ENCODE results near the gene SYT5.

GRCh38 chr19:55158423-55158822, 21.7 kb downstream of the SYT5 start:
- TF ChIP-seq JUND (IDR thresholded peaks at IDR 0.05; ENCODE audit: low read length) = no peak
- no peak for TF ChIP-seq EZH2 (IDR thresholded peaks at IDR 0.05; ENCODE audit: low read depth, low read length, severe bottlenecking)
- no peak for TF ChIP-seq MAX (IDR thresholded peaks at IDR 0.05)
- no peak for TF ChIP-seq EP300 (IDR thresholded peaks at IDR 0.05; ENCODE audit: borderline replicate concordance in 1 of 2, low read depth in 2 of 2, low read length in 2 of 2)
- no peak for TF ChIP-seq POLR2A (IDR thresholded peaks at IDR 0.05; ENCODE audit: control extremely low read depth in 1 of 2, low read depth in 2 of 2, low read length in 2 of 2)

Data from H1 (cell line).